ENCODE measurements around the gene BRD1. TPM values are rescaled to one million over a fixed set of nuclear protein-coding genes. Genes with fewer than 3 reads are reported as not detected.

The BRD1 gene
- total and polyA plus RNA-seq, 2 experiments from 2014 or later: 12.3 to 33.8 TPM

DNA sequence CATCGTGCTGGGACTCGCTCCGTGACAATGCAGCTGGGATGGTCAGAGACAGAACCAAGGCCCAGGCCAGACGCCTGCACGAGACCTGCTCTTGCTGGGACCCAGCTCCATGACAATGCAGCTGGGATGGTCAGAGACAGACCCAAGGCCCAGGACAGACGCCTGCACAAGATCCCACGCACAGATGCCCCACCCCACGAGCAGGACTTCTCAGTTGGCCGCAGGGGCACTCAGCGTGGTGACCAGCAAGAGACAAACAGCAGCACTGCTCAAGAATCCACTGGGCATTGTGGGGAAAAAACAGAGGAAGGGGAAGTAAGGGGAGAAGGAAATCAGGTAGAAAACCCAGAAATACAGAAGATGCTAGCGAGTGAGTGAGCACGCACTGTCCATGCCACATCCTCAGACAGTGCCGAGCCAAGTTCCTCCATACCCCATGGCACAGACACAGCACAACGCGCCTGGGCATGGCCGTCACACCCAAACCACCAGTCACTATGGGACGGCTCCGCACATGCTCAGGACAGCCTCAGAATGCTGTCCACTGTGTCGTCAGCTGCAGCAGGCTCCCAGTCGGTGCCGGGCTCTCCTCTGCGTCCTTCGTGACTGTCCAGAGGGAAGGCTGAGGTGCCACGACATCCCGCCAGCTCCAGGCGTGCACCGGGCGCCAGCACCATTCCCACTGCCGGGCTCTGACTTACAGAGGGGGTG is 44.5 kb downstream of the BRD1 start:
- no peaks in the 10 kb centered on the region for H3K36me3 ChIP-seq (ENCODE audit: insufficient read depth)
- no peak overlapping the region for H3K4me3 ChIP-seq
- Mint-ChIP-seq H3K27me3 (ENCODE audit: insufficient read depth, low read depth, poor library complexity) (peaks cover 8% of the 10 kb centered on the region), H3K36me3 (ENCODE audit: low read depth) (peaks cover 52% of the 10 kb centered on the region), H3K4me3 (no peak overlapping the region), H3K9me3 (no peaks in the 10 kb centered on the region), H3K27ac (peak overlapping the region; percentile 81; the same call in 1 of the 2 replicates), H3K4me1 (peaks cover 16% of the 10 kb centered on the region)
- H3K79me2 ChIP-seq (replicated peaks; ENCODE audit: insufficient read depth): peaks cover 72% of the 10 kb centered on the region
- no peaks in the 10 kb centered on the region for H3K9me2 ChIP-seq (ENCODE audit: insufficient read depth)
- H3F3A ChIP-seq (replicated peaks; ENCODE audit: low read depth): no peaks in the 10 kb centered on the region
- H3K27me3 ChIP-seq (ENCODE audit: insufficient read depth): no peaks in the 10 kb centered on the region
- no peak overlapping the region for H2AFZ ChIP-seq
- H3K4me1 ChIP-seq (ENCODE audit: insufficient read depth): no peaks in the 10 kb centered on the region
- H3K27ac ChIP-seq (ENCODE audit: low read depth): no peak overlapping the region
- DNase-seq (ENCODE audit: low spot score): no peak
- no peak for TF ChIP-seq ZNF114 (CRISPR knock-in tag; IDR thresholded peaks at IDR 0.05)
- TF ChIP-seq EZH2 (IDR thresholded peaks at IDR 0.05; ENCODE audit: low read depth, unreplicated experiment): no peak
- no peak for TF ChIP-seq STAT1 (IDR thresholded peaks at IDR 0.05; ENCODE audit: unreplicated experiment)
- TF ChIP-seq, protein P1, sequence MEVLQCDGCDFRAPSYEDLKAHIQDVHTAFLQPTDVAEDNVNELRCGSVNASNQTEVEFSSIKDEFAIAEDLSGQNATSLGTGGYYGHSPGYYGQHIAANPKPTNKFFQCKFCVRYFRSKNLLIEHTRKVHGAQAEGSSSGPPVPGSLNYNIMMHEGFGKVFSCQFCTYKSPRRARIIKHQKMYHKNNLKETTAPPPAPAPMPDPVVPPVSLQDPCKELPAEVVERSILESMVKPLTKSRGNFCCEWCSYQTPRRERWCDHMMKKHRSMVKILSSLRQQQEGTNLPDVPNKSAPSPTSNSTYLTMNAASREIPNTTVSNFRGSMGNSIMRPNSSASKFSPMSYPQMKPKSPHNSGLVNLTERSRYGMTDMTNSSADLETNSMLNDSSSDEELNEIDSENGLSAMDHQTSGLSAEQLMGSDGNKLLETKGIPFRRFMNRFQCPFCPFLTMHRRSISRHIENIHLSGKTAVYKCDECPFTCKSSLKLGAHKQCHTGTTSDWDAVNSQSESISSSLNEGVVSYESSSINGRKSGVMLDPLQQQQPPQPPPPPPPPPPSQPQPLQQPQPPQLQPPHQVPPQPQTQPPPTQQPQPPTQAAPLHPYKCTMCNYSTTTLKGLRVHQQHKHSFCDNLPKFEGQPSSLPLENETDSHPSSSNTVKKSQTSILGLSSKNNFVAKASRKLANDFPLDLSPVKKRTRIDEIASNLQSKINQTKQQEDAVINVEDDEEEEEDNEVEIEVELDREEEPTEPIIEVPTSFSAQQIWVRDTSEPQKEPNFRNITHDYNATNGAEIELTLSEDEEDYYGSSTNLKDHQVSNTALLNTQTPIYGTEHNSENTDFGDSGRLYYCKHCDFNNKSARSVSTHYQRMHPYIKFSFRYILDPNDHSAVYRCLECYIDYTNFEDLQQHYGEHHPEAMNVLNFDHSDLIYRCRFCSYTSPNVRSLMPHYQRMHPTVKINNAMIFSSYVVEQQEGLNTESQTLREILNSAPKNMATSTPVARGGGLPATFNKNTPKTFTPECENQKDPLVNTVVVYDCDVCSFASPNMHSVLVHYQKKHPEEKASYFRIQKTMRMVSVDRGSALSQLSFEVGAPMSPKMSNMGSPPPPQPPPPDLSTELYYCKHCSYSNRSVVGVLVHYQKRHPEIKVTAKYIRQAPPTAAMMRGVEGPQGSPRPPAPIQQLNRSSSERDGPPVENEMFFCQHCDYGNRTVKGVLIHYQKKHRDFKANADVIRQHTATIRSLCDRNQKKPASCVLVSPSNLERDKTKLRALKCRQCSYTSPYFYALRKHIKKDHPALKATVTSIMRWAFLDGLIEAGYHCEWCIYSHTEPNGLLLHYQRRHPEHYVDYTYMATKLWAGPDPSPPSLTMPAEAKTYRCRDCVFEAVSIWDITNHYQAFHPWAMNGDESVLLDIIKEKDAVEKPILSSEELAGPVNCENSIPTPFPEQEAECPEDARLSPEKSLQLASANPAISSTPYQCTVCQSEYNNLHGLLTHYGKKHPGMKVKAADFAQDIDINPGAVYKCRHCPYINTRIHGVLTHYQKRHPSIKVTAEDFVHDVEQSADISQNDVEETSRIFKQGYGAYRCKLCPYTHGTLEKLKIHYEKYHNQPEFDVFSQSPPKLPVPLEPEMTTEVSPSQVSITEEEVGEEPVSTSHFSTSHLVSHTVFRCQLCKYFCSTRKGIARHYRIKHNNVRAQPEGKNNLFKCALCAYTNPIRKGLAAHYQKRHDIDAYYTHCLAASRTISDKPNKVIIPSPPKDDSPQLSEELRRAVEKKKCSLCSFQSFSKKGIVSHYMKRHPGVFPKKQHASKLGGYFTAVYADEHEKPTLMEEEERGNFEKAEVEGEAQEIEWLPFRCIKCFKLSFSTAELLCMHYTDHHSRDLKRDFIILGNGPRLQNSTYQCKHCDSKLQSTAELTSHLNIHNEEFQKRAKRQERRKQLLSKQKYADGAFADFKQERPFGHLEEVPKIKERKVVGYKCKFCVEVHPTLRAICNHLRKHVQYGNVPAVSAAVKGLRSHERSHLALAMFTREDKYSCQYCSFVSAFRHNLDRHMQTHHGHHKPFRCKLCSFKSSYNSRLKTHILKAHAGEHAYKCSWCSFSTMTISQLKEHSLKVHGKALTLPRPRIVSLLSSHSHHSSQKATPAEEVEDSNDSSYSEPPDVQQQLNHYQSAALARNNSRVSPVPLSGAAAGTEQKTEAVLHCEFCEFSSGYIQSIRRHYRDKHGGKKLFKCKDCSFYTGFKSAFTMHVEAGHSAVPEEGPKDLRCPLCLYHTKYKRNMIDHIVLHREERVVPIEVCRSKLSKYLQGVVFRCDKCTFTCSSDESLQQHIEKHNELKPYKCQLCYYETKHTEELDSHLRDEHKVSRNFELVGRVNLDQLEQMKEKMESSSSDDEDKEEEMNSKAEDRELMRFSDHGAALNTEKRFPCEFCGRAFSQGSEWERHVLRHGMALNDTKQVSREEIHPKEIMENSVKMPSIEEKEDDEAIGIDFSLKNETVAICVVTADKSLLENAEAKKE (CRISPR knock-in tag; IDR thresholded peaks at IDR 0.05): no peak
- TF ChIP-seq, protein P2, sequence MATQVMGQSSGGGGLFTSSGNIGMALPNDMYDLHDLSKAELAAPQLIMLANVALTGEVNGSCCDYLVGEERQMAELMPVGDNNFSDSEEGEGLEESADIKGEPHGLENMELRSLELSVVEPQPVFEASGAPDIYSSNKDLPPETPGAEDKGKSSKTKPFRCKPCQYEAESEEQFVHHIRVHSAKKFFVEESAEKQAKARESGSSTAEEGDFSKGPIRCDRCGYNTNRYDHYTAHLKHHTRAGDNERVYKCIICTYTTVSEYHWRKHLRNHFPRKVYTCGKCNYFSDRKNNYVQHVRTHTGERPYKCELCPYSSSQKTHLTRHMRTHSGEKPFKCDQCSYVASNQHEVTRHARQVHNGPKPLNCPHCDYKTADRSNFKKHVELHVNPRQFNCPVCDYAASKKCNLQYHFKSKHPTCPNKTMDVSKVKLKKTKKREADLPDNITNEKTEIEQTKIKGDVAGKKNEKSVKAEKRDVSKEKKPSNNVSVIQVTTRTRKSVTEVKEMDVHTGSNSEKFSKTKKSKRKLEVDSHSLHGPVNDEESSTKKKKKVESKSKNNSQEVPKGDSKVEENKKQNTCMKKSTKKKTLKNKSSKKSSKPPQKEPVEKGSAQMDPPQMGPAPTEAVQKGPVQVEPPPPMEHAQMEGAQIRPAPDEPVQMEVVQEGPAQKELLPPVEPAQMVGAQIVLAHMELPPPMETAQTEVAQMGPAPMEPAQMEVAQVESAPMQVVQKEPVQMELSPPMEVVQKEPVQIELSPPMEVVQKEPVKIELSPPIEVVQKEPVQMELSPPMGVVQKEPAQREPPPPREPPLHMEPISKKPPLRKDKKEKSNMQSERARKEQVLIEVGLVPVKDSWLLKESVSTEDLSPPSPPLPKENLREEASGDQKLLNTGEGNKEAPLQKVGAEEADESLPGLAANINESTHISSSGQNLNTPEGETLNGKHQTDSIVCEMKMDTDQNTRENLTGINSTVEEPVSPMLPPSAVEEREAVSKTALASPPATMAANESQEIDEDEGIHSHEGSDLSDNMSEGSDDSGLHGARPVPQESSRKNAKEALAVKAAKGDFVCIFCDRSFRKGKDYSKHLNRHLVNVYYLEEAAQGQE (IDR thresholded peaks at IDR 0.05; ENCODE audit: unreplicated experiment): no peak
- TF ChIP-seq, protein P3, sequence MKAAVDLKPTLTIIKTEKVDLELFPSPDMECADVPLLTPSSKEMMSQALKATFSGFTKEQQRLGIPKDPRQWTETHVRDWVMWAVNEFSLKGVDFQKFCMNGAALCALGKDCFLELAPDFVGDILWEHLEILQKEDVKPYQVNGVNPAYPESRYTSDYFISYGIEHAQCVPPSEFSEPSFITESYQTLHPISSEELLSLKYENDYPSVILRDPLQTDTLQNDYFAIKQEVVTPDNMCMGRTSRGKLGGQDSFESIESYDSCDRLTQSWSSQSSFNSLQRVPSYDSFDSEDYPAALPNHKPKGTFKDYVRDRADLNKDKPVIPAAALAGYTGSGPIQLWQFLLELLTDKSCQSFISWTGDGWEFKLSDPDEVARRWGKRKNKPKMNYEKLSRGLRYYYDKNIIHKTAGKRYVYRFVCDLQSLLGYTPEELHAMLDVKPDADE (IDR thresholded peaks at IDR 0.05): no peak
- TF ChIP-seq, protein P4, sequence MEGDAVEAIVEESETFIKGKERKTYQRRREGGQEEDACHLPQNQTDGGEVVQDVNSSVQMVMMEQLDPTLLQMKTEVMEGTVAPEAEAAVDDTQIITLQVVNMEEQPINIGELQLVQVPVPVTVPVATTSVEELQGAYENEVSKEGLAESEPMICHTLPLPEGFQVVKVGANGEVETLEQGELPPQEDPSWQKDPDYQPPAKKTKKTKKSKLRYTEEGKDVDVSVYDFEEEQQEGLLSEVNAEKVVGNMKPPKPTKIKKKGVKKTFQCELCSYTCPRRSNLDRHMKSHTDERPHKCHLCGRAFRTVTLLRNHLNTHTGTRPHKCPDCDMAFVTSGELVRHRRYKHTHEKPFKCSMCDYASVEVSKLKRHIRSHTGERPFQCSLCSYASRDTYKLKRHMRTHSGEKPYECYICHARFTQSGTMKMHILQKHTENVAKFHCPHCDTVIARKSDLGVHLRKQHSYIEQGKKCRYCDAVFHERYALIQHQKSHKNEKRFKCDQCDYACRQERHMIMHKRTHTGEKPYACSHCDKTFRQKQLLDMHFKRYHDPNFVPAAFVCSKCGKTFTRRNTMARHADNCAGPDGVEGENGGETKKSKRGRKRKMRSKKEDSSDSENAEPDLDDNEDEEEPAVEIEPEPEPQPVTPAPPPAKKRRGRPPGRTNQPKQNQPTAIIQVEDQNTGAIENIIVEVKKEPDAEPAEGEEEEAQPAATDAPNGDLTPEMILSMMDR (conservative IDR thresholded peaks at IDR 0.05; ENCODE audit: low read depth in 2 of 2): no peak
- no peak for TF ChIP-seq CREB1 (CRISPR knock-in tag; IDR thresholded peaks at IDR 0.05; ENCODE audit: low read depth)
- TF ChIP-seq ZNF331 (CRISPR knock-in tag; IDR thresholded peaks at IDR 0.05; ENCODE audit: low read depth): no peak
- no peak for TF ChIP-seq POLR2AphosphoS5 (IDR thresholded peaks at IDR 0.05; ENCODE audit: low read depth)
- no peak for TF ChIP-seq JUNB (IDR thresholded peaks at IDR 0.05; ENCODE audit: unreplicated experiment)
- no peak for TF ChIP-seq NANOG (IDR thresholded peaks at IDR 0.05; ENCODE audit: borderline replicate concordance)
- no peak overlapping the region for H3K4me2 ChIP-seq
- ATAC-seq: no peak
- H4K20me1 ChIP-seq (replicated peaks; ENCODE audit: insufficient read depth): peaks cover 22% of the 10 kb centered on the region

Measured in GM23338 (cell line).